ENCODE data around the gene ATOX1. TPM values are rescaled to one million over a fixed set of nuclear protein-coding genes. Genes with fewer than 3 reads are reported as not detected.

Gene ATOX1
- total RNA-seq, 4 donors from 2014 or later = 61.6 to 145 (median 74.6) TPM

DNA sequence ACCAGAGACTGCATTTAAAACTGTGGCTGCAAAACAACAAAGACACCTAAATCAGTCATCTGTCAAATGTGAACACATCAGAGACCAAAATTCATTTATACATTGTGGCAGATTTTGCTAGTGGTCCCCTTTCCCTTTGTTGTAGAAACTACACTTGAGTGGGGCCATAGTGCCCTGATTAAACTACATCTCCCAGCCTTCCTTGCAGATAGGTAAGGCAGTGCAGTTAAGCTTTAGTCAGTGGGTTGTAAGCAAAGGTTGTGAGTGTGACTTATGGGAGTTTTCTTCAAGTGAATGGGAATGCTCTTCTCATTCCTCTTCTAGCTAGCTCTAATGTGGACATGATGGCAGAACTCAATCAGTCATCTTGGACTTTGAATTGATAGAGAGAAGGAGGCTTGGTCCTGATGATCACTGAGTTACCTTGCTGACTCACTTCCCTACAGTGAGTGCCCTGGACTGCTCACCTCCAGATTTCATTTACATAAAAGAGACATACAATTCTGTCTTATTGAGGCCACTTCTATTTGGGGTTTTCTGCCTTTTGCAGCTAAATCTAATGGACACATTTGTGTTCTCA is 36.5 kb downstream of the ATOX1 start:
- Histone ChIP-seq H3K36me3 (no peaks in the 10 kb centered on the region), H3K4me3 (no peak overlapping the region), H3K4me1 (peaks cover 0 to 43% (median 11%) of the 10 kb centered on the region in 3 donors), H3K9me3 (no peaks in the 10 kb centered on the region), H3K27me3 (no peaks in the 10 kb centered on the region), H3K27ac (no peak overlapping the region)
- ATAC-seq = no peak
- TF ChIP-seq POLR2AphosphoS5 (IDR thresholded peaks at IDR 0.05) (no peak), POLR2A (IDR thresholded peaks at IDR 0.05) (no peak), EP300 (IDR thresholded peaks at IDR 0.05) (no peak)
- TF ChIP-seq, protein P1, sequence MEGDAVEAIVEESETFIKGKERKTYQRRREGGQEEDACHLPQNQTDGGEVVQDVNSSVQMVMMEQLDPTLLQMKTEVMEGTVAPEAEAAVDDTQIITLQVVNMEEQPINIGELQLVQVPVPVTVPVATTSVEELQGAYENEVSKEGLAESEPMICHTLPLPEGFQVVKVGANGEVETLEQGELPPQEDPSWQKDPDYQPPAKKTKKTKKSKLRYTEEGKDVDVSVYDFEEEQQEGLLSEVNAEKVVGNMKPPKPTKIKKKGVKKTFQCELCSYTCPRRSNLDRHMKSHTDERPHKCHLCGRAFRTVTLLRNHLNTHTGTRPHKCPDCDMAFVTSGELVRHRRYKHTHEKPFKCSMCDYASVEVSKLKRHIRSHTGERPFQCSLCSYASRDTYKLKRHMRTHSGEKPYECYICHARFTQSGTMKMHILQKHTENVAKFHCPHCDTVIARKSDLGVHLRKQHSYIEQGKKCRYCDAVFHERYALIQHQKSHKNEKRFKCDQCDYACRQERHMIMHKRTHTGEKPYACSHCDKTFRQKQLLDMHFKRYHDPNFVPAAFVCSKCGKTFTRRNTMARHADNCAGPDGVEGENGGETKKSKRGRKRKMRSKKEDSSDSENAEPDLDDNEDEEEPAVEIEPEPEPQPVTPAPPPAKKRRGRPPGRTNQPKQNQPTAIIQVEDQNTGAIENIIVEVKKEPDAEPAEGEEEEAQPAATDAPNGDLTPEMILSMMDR (IDR thresholded peaks at IDR 0.05) = no peak

DNA sequence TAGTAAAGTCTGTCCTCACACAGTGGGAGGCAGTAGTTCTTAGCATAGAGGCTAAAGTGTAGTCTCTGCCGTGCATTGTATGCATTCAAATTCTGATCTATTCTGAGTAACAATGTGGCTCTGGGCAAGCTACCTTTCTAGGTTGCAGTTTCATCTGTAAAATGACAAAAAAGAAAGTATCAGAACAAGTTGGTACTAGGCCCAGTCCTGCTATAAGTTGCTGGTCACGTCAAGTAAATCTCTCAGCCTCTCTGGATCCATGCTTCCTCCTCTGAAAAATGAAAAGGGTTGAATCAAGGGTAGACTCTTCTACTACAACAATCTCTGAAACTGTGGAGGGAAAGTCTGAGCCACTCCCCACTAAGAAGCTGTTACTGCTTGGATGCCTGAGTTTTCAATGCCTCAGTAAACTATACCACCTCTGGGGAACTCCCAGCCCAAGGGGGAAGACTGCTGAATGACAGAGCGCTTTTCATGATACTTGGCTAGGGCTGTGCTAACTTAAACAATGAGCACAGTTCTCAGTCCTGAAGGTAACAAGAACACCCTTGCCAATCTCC is 37.3 kb downstream of the ATOX1 start:
- Histone ChIP-seq H3K36me3 (no peaks in the 10 kb centered on the region), H3K9me3 (no peaks in the 10 kb centered on the region), H3K4me3 (no peak overlapping the region), H3K27ac (no peak overlapping the region), H3K4me1 (peaks cover 0 to 36% (median 11%) of the 10 kb centered on the region in 3 donors), H3K27me3 (no peaks in the 10 kb centered on the region)
- ATAC-seq = no peak
- TF ChIP-seq, protein P1 (IDR thresholded peaks at IDR 0.05) = no peak
- no peak for TF ChIP-seq EP300 (IDR thresholded peaks at IDR 0.05)
- TF ChIP-seq POLR2A (IDR thresholded peaks at IDR 0.05) = no peak
- TF ChIP-seq POLR2AphosphoS5 (IDR thresholded peaks at IDR 0.05) = no peak
- 68 to 72% methylated on average over 2 of the region's 3 CpGs for whole genome bisulfite sequencing, 2 donors (ENCODE audit: low coverage in 1 of 2)

DNA sequence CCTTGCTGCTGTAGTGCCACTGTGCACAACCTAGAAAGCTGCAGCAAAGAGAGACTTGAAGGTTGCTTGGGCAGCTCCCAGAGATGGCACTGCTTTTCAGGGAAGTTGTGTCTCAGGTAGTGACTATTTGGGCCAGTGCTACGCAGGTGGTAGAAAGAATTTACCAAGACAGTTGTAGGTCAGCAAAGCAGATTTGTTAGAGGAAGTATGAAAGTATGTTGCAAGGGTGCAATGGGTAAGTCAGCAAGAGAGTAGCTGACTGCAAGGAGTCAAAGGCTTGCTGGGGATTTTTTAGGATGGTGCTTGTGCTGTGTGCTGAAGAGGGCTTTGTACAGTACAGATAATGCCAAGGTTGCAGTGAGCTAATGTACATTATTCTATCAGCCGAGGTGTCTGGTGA is 38.2 kb downstream of the ATOX1 start:
- H3K4me3 ChIP-seq = no peak overlapping the region
- H3K36me3 ChIP-seq = no peaks in the 10 kb centered on the region
- peaks cover 0 to 35% (median 11%) of the 10 kb centered on the region in 3 donors for H3K4me1 ChIP-seq
- ATAC-seq = no peak
- WGBS, 2 donors (ENCODE audit: low coverage in 1 of 2) = 82 to 85% methylated on average over 2 of the region's 2 CpGs
- no peaks in the 10 kb centered on the region for H3K9me3 ChIP-seq
- H3K27ac ChIP-seq = no peak overlapping the region
- H3K27me3 ChIP-seq = no peaks in the 10 kb centered on the region
- TF ChIP-seq, protein P1 (IDR thresholded peaks at IDR 0.05) = no peak
- no peak for TF ChIP-seq POLR2A (IDR thresholded peaks at IDR 0.05)
- no peak for TF ChIP-seq EP300 (IDR thresholded peaks at IDR 0.05)
- TF ChIP-seq POLR2AphosphoS5 (IDR thresholded peaks at IDR 0.05) = no peak

DNA sequence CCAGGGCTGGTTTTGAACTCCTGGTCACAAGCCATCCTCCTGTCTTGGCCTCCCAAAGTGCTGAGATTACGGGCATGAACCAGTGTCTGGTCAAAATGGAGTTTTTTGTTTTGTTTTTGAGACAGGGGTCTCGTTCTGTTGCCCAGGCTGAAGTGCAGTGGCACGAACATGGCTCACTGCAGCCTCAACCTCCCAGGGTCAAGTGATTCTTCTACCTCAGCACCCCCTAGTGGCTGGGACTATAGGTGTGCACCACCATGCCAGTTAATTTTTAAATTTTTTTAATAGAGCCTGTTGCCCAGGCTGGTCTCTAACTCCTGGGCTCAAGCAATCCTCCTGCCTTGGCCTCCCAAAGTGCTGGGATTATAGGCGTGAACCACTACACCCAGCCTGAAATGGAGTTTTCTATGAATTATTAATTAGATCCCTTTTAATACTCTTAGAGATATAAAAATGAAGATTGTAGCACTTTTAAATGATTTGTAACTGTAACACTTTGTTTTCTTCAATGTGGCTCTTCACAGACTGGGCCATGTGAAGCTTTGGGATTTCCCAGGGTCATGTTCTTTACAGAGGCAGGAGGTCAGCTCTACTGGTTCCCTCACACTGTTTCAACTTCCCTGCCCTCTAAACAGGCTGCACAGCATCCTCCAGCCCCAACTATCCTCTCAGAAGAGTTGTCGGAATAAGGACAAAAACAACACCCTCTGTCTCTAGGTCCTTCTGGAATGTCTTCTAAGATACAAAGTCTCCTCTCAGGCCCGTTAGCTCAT is 39.0 kb downstream of the ATOX1 start:
- Histone ChIP-seq H3K9me3 (no peaks in the 10 kb centered on the region), H3K36me3 (no peaks in the 10 kb centered on the region), H3K4me1 (peaks cover 0 to 32% (median 11%) of the 10 kb centered on the region in 3 donors), H3K27ac (peak overlapping the region in 2 of 4 donors; percentile 9 to 56), H3K27me3 (no peaks in the 10 kb centered on the region), H3K4me3 (no peak overlapping the region)
- 91% methylated on average over 5 of the region's 6 CpGs; no CpG with 5 or more reads in 1 of the 2 donors for WGBS, 2 donors (ENCODE audit: low coverage in 1 of 2)
- TF ChIP-seq POLR2AphosphoS5 (IDR thresholded peaks at IDR 0.05) (no peak), EP300 (IDR thresholded peaks at IDR 0.05) (no peak), POLR2A (IDR thresholded peaks at IDR 0.05) (no peak)
- TF ChIP-seq, protein P1 (IDR thresholded peaks at IDR 0.05) = peak; percentile 42 to 69 (median 52)
- ATAC-seq = peak; percentile 46
